Stimulated activated CD8-positive, alpha-beta memory T cell treated with anti-CD3 and anti-CD28 coated beads, Interleukin-7, amount 100 ng/mL, for 24 hours (primary cell): ENCODE results near the gene LRRC59.
"Not testable (repeated sequence)": the region's sequence is repeated elsewhere in the genome, so short reads cannot be mapped to it uniquely, and the experiment has no call there.

Experiments used
- DNase-seq: peaks from one replicate; pipeline ENCODE4 v3.0.0-alpha.2; 2020; ENCODE audit warnings: low read depth

The LRRC59 gene

GRCh38 chr17:50397111-50397918 is at the start of gene LRRC59:
Gene LRRC59 (minus strand): TSS chr17:50397523. CDS start chr17:50397317, 206 bp downstream.
- peak; percentile 89 for DNase-seq

GRCh38 chr17:50445730-50446325 is 48.5 kb upstream of the LRRC59 start:
- DNase-seq, result no peak

GRCh38 chr17:50444841-50445715 is 47.8 kb upstream of the LRRC59 start:
- DNase-seq, result no peak

- DNase-seq, result no peak
Observed at GRCh38 chr17:50443505-50443974, 46.2 kb upstream of the LRRC59 start.

GRCh38 chr17:50440838-50441829 is 43.8 kb upstream of the LRRC59 start:
- no peak for DNase-seq

GRCh38 chr17:50440172-50440837 is 43.0 kb upstream of the LRRC59 start:
- DNase-seq, result no peak

- DNase-seq, result no peak
Observed at GRCh38 chr17:50439008-50439407, 41.7 kb upstream of the LRRC59 start.

GRCh38 chr17:50437409-50437808 is 40.1 kb upstream of the LRRC59 start:
- DNase-seq, result no peak

GRCh38 chr17:50432125-50432762 is 34.9 kb upstream of the LRRC59 start:
- no peak for DNase-seq

GRCh38 chr17:50430821-50431618 is 33.7 kb upstream of the LRRC59 start:
- no peak for DNase-seq

GRCh38 chr17:50429793-50430192 is 32.5 kb upstream of the LRRC59 start:
- DNase-seq, result no peak

GRCh38 chr17:50428831-50429424 is 31.6 kb upstream of the LRRC59 start:
- no peak for DNase-seq

GRCh38 chr17:50428126-50428525 is 30.8 kb upstream of the LRRC59 start:
- DNase-seq, result not testable (repeated sequence)

GRCh38 chr17:50426814-50427787 is 29.8 kb upstream of the LRRC59 start:
- no peak for DNase-seq

- no peak for DNase-seq
Observed at GRCh38 chr17:50426472-50426782, 29.1 kb upstream of the LRRC59 start.

GRCh38 chr17:50425682-50426471 is 28.6 kb upstream of the LRRC59 start, which contains the start of gene ACSF2:
Gene ACSF2 (plus strand): TSS chr17:50426218. CDS start chr17:50426262, 44 bp downstream.
- peak; percentile 44 for DNase-seq
